Epithelial cell of proximal tubule (primary cell): ENCODE results near the gene PRMT9. TPM values are rescaled to one million over a fixed set of nuclear protein-coding genes. Genes with fewer than 3 reads are reported as not detected.

Experiments used
- DNase-seq: peaks from one replicate; pipeline ENCODE4 v3.0.0-alpha.2; 2011; ENCODE audit warnings: low read depth
- H3K4me3 ChIP-seq: 2 replicates; pipeline ENCODE4 v1.5.1; 2011; ENCODE audit warnings: low read depth, mild to moderate bottlenecking, low read length
- CTCF ChIP-seq: conservative IDR thresholded peaks from 2 replicates; pipeline ENCODE4 v1.5.1; 2012; ENCODE audit warnings: low read depth, mild to moderate bottlenecking, low read length
- total RNA-seq: library from RNA; depleted of rRNA; stranded (reverse); fragments of >200 nt; gene quantifications from 2 replicates; pipeline ENCODE4 v1.2.3, GENCODE V29; 2015

Gene PRMT9
- 6.5 and 7.8 TPM in 2 replicates for total RNA-seq

- DNase-seq = no peak
- TF ChIP-seq CTCF = no peak
- H3K4me3 ChIP-seq = peak within 1 kb of the TSS; percentile 79
Observed at GRCh38 chr4:147683717-147684700, at the start of gene PRMT9. PRMT9 (minus strand) TSS chr4:147684163; CDS start chr4:147683987, 176 bp downstream.

GRCh38 chr4:147732518-147733235, 48.7 kb upstream of the PRMT9 start:
- peak overlapping the region; percentile 92 for H3K4me3 ChIP-seq
- DNase-seq = no peak
- no peak for TF ChIP-seq CTCF

GRCh38 chr4:147731580-147732517, 47.9 kb upstream of the PRMT9 start, which contains the start of gene ARHGAP10:
ARHGAP10 (plus strand) TSS chr4:147732088; CDS start chr4:147732302, 214 bp downstream.
- peak within 1 kb of the TSS; percentile 92 for H3K4me3 ChIP-seq
- TF ChIP-seq CTCF = no peak
- DNase-seq = no peak

- TF ChIP-seq CTCF = peak; percentile 24
- H3K4me3 ChIP-seq = no peak overlapping the region
- DNase-seq = no peak
Observed at GRCh38 chr4:147730333-147730732, 46.4 kb upstream of the PRMT9 start.

GRCh38 chr4:147727476-147728028, 43.6 kb upstream of the PRMT9 start:
- DNase-seq = no peak
- TF ChIP-seq CTCF = no peak
- no peak overlapping the region for H3K4me3 ChIP-seq

- no peak overlapping the region for H3K4me3 ChIP-seq
- no peak for TF ChIP-seq CTCF
- no peak for DNase-seq
Observed at GRCh38 chr4:147725673-147726072, 41.7 kb upstream of the PRMT9 start.
